Tibial nerve (tissue), 4 donors: ENCODE measurements around the gene SLC39A9. TPM values are rescaled to one million over a fixed set of nuclear protein-coding genes. Genes with fewer than 3 reads are reported as not detected.

Source experiments
- DNase-seq, 2 donors: peaks; one replicate each; pipeline ENCODE4 v3.0.0-alpha.2; 2019; ENCODE audit warnings: low spot score in 2 of 2
- H3K27ac ChIP-seq, 4 donors: fragments of 200-600 bp; sonication (generic) in 3 of 4; one replicate each; pipeline ENCODE4 v1.5.1; 2017 to 2019; ENCODE audit warnings: mild to moderate bottlenecking in 1 of 4
- H3K27me3 ChIP-seq, 2 donors: fragments of 200-600 bp; sonication (generic) in 1 of 2; one replicate each; pipeline versions ENCODE4 v1.5.1 to v1.6.0; 2017 to 2019
- H3K36me3 ChIP-seq, 3 donors: fragments of 200-600 bp; sonication (generic); one replicate each; pipeline ENCODE4 v1.5.1; 2018 to 2019
- H3K4me1 ChIP-seq, 4 donors: fragments of 200-600 bp; sonication (generic) in 3 of 4; one replicate each; pipeline ENCODE4 v1.5.1; 2017 to 2019
- H3K4me3 ChIP-seq, 4 donors: fragments of 200-600 bp; sonication (generic) in 3 of 4; one replicate each; pipeline ENCODE4 v1.5.1; 2017 to 2019; ENCODE audit warnings: mild to moderate bottlenecking in 1 of 4, moderate library complexity in 1 of 4
- H3K9me3 ChIP-seq, 4 donors: fragments of 200-600 bp; sonication (generic) in 3 of 4; one replicate each; pipeline ENCODE4 v1.5.1; 2017 to 2019
- CTCF ChIP-seq, 5 experiments: fragments of 200-600 bp in 3 of 5; fragments of 450-650 bp in 2 of 5; sonication (generic) in 3 of 5; IDR thresholded peaks; one replicate each; pipeline ENCODE4 v1.5.1; 2016 to 2019; ENCODE audit warnings: antibody characterized with exemption in 5 of 5, mild to moderate bottlenecking in 3 of 5, moderate library complexity in 2 of 5
- EP300 ChIP-seq, 2 donors: sonication (generic); formaldehyde crosslinking; IDR thresholded peaks; one replicate each; pipeline ENCODE4 v1.6.1; 2017; ENCODE audit warnings: antibody characterized with exemption in 2 of 2, mild to moderate bottlenecking in 1 of 2
- POLR2A ChIP-seq, 2 donors: fragments of 450-650 bp; IDR thresholded peaks; one replicate each; pipeline ENCODE4 v1.6.1; 2017; ENCODE audit warnings: antibody characterized with exemption in 2 of 2, mild to moderate bottlenecking in 2 of 2, moderate library complexity in 2 of 2
- WGBS, 2 donors: methylation state at CpG; one replicate each; pipeline ENCODE4 v1.1.5; 2018; 5-methylcytosine and 5-hydroxymethylcytosine counted together
- total RNA-seq, 4 donors: library from RNA; depleted of rRNA; stranded (reverse); fragments of >200 nt; gene quantifications; one replicate each; pipeline ENCODE4 v1.1.0, GENCODE V29; 2016

The SLC39A9 gene
- total RNA-seq, 4 donors from 2014 or later = 52.2 to 68.4 (median 64.4) TPM

GRCh38 chr14:69499436-69499835 lies 100.9 kb downstream of the SLC39A9 start:
- DNase-seq = no peak
- TF ChIP-seq POLR2A (IDR thresholded peaks at IDR 0.05) = no peak
- TF ChIP-seq CTCF (IDR thresholded peaks at IDR 0.05) = no peak
- TF ChIP-seq EP300 (IDR thresholded peaks at IDR 0.05) = no peak
- 76 to 83% methylated on average over 5 of the region's 5 CpGs for WGBS, 2 donors
- Histone ChIP-seq H3K4me3 (no peak overlapping the region), H3K27ac (no peak overlapping the region), H3K9me3 (no peaks in the 10 kb centered on the region), H3K4me1 (no peaks in the 10 kb centered on the region), H3K27me3 (no peaks in the 10 kb centered on the region), H3K36me3 (no peaks in the 10 kb centered on the region)

GRCh38 chr14:69500096-69500495 lies 101.6 kb downstream of the SLC39A9 start:
- no peak for TF ChIP-seq POLR2A (IDR thresholded peaks at IDR 0.05)
- no peak for TF ChIP-seq EP300 (IDR thresholded peaks at IDR 0.05)
- TF ChIP-seq CTCF (IDR thresholded peaks at IDR 0.05) = no peak
- no peak for DNase-seq
- no peak overlapping the region for H3K4me3 ChIP-seq
- H3K9me3 ChIP-seq = no peaks in the 10 kb centered on the region
- H3K27me3 ChIP-seq = no peaks in the 10 kb centered on the region
- WGBS, 2 donors = 82 to 88% methylated on average over 5 of the region's 5 CpGs
- H3K36me3 ChIP-seq = no peaks in the 10 kb centered on the region
- H3K4me1 ChIP-seq = no peaks in the 10 kb centered on the region
- no peak overlapping the region for H3K27ac ChIP-seq

GRCh38 chr14:69500736-69501135 lies 102.2 kb downstream of the SLC39A9 start:
- no peak for DNase-seq
- no peaks in the 10 kb centered on the region for H3K36me3 ChIP-seq
- no peak for TF ChIP-seq EP300 (IDR thresholded peaks at IDR 0.05)
- TF ChIP-seq POLR2A (IDR thresholded peaks at IDR 0.05) = no peak
- TF ChIP-seq CTCF (IDR thresholded peaks at IDR 0.05) = no peak
- WGBS, 2 donors = 75 to 87% methylated on average over 2 to 4 of the region's 4 CpGs
- H3K4me1 ChIP-seq = no peaks in the 10 kb centered on the region
- H3K4me3 ChIP-seq = no peak overlapping the region
- no peaks in the 10 kb centered on the region for H3K9me3 ChIP-seq
- H3K27ac ChIP-seq = no peak overlapping the region
- H3K27me3 ChIP-seq = no peaks in the 10 kb centered on the region

GRCh38 chr14:69501423-69501838 lies 102.9 kb downstream of the SLC39A9 start:
- Histone ChIP-seq H3K27me3 (no peaks in the 10 kb centered on the region), H3K27ac (no peak overlapping the region), H3K4me1 (no peaks in the 10 kb centered on the region), H3K4me3 (no peak overlapping the region), H3K9me3 (no peaks in the 10 kb centered on the region), H3K36me3 (no peaks in the 10 kb centered on the region)
- TF ChIP-seq EP300 (IDR thresholded peaks at IDR 0.05) (no peak), CTCF (IDR thresholded peaks at IDR 0.05) (no peak), POLR2A (IDR thresholded peaks at IDR 0.05) (no peak)
- WGBS, 2 donors = 42 to 45% methylated on average over 4 of the region's 4 CpGs
- no peak for DNase-seq

- H3K27me3 ChIP-seq = no peaks in the 10 kb centered on the region
- no peaks in the 10 kb centered on the region for H3K4me1 ChIP-seq
- WGBS, 2 donors = 89 to 94% methylated on average over 1 of the region's 1 CpG
- TF ChIP-seq POLR2A (IDR thresholded peaks at IDR 0.05) = no peak
- TF ChIP-seq CTCF (IDR thresholded peaks at IDR 0.05) = no peak
- H3K36me3 ChIP-seq = no peaks in the 10 kb centered on the region
- H3K4me3 ChIP-seq = no peak overlapping the region
- peaks cover 0 to 4% (median 0%) of the 10 kb centered on the region in 4 donors for H3K9me3 ChIP-seq
- no peak overlapping the region for H3K27ac ChIP-seq
- DNase-seq = no peak
Measured at GRCh38 chr14:69504775-69505174, 106.3 kb downstream of the SLC39A9 start.
